Fibroblast of lung (primary cell): ENCODE results near the gene UTY.
A peak's percentile ranks its signal among the peaks of the same experiment; 100 is the strongest.

ENCODE experiments used
- EZH2 ChIP-seq: IDR thresholded peaks from 2 replicates; pipeline ENCODE4 v1.5.1; 2012; ENCODE audit warnings: low read length, control low read depth, mild to moderate bottlenecking; ENCODE audit errors: missing control alignments
- TF ChIP-seq, protein P1 (sequence below), 2 donors: IDR thresholded peaks in 1 of 2; conservative IDR thresholded peaks in 1 of 2; 1 replicate in 1 of 2; 2 replicates in 1 of 2; pipeline ENCODE4 v1.5.1; 2011 to 2012; ENCODE audit warnings: low read length in 2 of 2, control low read depth in 1 of 2, inconsistent platforms in 1 of 2, low read depth in 1 of 2, mild to moderate bottlenecking in 1 of 2

DNA sequence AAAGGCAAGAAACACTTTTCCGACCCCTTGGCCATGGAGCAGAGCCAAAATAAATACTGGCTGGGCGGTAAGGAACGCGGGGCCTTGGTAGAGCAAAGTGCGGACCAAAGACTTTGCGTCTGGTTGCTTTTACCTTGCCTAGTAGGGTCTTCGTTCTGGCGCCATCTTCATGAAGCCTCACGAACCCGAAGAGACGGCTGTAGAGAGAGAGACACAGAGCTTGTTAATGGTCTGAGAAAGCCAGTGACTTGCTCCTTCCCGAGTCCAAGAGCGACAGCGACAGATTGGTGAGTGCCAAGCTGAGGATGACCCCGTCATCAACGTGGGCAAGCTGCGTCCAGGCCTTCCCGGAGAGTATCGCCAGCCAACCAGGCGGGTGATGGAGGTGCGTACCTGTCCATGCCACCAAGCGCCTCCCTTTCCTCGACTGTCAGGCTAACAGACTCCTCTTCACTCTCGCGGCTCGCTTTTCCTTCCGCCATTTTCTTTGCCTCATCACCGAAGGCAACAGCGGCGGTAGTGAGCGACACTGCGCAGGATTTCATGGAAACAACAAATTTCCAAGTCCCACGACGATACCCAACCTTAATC lies 617 bp downstream of the UTY start:
- no peak for TF ChIP-seq EZH2
- TF ChIP-seq, protein P1, sequence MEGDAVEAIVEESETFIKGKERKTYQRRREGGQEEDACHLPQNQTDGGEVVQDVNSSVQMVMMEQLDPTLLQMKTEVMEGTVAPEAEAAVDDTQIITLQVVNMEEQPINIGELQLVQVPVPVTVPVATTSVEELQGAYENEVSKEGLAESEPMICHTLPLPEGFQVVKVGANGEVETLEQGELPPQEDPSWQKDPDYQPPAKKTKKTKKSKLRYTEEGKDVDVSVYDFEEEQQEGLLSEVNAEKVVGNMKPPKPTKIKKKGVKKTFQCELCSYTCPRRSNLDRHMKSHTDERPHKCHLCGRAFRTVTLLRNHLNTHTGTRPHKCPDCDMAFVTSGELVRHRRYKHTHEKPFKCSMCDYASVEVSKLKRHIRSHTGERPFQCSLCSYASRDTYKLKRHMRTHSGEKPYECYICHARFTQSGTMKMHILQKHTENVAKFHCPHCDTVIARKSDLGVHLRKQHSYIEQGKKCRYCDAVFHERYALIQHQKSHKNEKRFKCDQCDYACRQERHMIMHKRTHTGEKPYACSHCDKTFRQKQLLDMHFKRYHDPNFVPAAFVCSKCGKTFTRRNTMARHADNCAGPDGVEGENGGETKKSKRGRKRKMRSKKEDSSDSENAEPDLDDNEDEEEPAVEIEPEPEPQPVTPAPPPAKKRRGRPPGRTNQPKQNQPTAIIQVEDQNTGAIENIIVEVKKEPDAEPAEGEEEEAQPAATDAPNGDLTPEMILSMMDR (conservative IDR thresholded peaks at IDR 0.05 in 1 of 2, IDR thresholded peaks at IDR 0.05 in 1 of 2; ENCODE audit: low read depth in 1 of 2, low read length in 2 of 2): peak in 1 of 2 donors; percentile 6
